ENCODE data around the gene PTGR2. TPM values are rescaled to one million over a fixed set of nuclear protein-coding genes. Genes with fewer than 3 reads are reported as not detected.

The PTGR2 gene
- total and polyA plus RNA-seq, 2 of the 8 experiments (the other 6 are each of a cell fraction or from before 2014, with no cell fraction given) = 6.0 to 17.5 TPM

DNA sequence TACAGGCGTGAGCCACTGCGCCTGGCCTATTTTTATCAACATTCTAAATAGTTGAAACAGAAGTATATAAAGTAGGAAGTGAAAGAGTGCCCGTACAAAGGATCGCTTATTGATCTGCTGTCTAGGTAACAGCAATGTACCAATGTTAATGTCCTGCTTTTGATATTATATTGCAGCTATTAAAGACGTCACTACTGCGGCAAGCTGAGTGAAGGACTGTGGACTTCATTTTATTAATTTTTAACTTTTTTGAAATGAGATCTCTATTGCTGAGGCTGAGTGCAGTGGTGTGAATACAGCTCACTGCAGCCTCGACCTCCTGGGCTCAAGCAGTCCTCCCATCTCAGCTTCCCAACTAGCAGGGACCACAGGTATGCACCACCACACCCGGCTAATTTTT lies 10.8 kb downstream of the PTGR2 start:
- Histone ChIP-seq H2BK20ac (ENCODE audit: low read length) (no peak overlapping the region), H3K36me3 (ENCODE audit: control insufficient read depth in 2 of 4, insufficient read depth in 4 of 4, low read length in 3 of 4) (peaks cover 2 to 31% (median 14%) of the 10 kb centered on the region in 4 experiments; a peak in 6 of 8 replicates), H2BK120ac (replicated peaks; ENCODE audit: low read depth, low read length) (no peak overlapping the region), H2AFZ (ENCODE audit: low read length) (no peak overlapping the region), H2BK5ac (ENCODE audit: low read depth, low read length) (no peak overlapping the region), H4K8ac (ENCODE audit: extremely low read depth, insufficient read depth, low read length) (no peak overlapping the region), H3K4ac (replicated peaks; ENCODE audit: insufficient read length, low read depth, low read length) (no peak overlapping the region), H3K9me3 (ENCODE audit: insufficient read depth in 2 of 2, low read depth in 1 of 2, low read length in 1 of 2) (no peaks in the 10 kb centered on the region), H4K20me1 (replicated peaks in 1 of 2; ENCODE audit: control insufficient read depth in 1 of 2, insufficient read depth in 2 of 2, low read length in 2 of 2) (no peaks in the 10 kb centered on the region), H3K4me2 (ENCODE audit: insufficient read depth in 1 of 2, low read depth in 2 of 2, low read length in 2 of 2) (no peak overlapping the region), H3K56ac (replicated peaks; ENCODE audit: insufficient read length, low read depth, low read length) (no peak overlapping the region), H4K5ac (ENCODE audit: insufficient read length, low read depth, low read length) (no peak overlapping the region), H3K23ac (ENCODE audit: insufficient read length) (no peak overlapping the region), H2BK12ac (ENCODE audit: low read depth, low read length) (no peak overlapping the region), H3K79me2 (ENCODE audit: control insufficient read depth in 1 of 2, insufficient read depth in 2 of 2, low read length in 2 of 2) (no peaks in the 10 kb centered on the region), H2BK15ac (ENCODE audit: low read length) (no peak overlapping the region), H2AK5ac (ENCODE audit: low read depth, low read length) (no peak overlapping the region), H3K4me1 (replicated peaks in 1 of 4; ENCODE audit: control insufficient read depth in 3 of 4, insufficient read depth in 4 of 4, low read length in 3 of 4) (no peaks in the 10 kb centered on the region), H3K18ac (ENCODE audit: extremely low read depth, low read length) (no peak overlapping the region), H3K4me3 (ENCODE audit: extremely low read depth in 1 of 4, insufficient read depth in 2 of 4, low read depth in 3 of 4, low read length in 4 of 4) (no peak overlapping the region), H3K23me2 (ENCODE audit: low read depth, low read length) (no peaks in the 10 kb centered on the region), H3K79me1 (ENCODE audit: low read depth, low read length) (no peaks in the 10 kb centered on the region; the same call in none of the 2 replicates), H4K91ac (replicated peaks; ENCODE audit: insufficient read length, low read length) (no peak overlapping the region), H3K27me3 (replicated peaks in 1 of 4; ENCODE audit: control insufficient read depth in 3 of 4, extremely low read depth in 1 of 4, insufficient read depth in 3 of 4, low read length in 3 of 4) (no peaks in the 10 kb centered on the region), H3K9ac (replicated peaks in 1 of 4; ENCODE audit: extremely low read depth in 1 of 4, low read depth in 3 of 4, low read length in 3 of 4) (no peak overlapping the region), H3K27ac (ENCODE audit: low read depth, low read length) (no peak overlapping the region), H3K14ac (ENCODE audit: insufficient read length) (no peak overlapping the region)
- FAIRE-seq (no peak), DNase-seq (ENCODE audit: low read depth in 1 of 2, low spot score in 2 of 2) (no peak)
- WGBS, 2 experiments (ENCODE audit: extremely low coverage in 1 of 2, insufficient coverage in 1 of 2, insufficient read length in 1 of 2, insufficient replicate concordance in 2 of 2, low coverage in 1 of 2, low lambda C conversion rate in 2 of 2, missing lambda C conversion rate in 1 of 2) = 94% methylated on average over 8 of the region's 8 CpGs; no CpG with 5 or more reads in 1 of the 2 experiments
- CTCF ChIA-PET (ENCODE audit: partially characterized antibody) = no interaction called here
- POLR2A ChIA-PET (ENCODE audit: partially characterized antibody) = interaction anchor here (1.1 to 7.4 kb wide), 3 partner anchors 9 to 23 kb away, joined by 3 to 33 read pairs (median 3); partner anchors contain the start of gene PTGR2
- no peak for TF ChIP-seq CBX5 (IDR thresholded peaks at IDR 0.05; ENCODE audit: low read depth, low read length)
- no peak for TF ChIP-seq ZNF274 (IDR thresholded peaks at IDR 0.05; ENCODE audit: borderline replicate concordance, extremely low read depth, low read length)
- TF ChIP-seq JUND (IDR thresholded peaks at IDR 0.05; ENCODE audit: low read length) = no peak
- no peak for TF ChIP-seq YY1 (IDR thresholded peaks at IDR 0.05; ENCODE audit: low read depth, low read length)
- TF ChIP-seq RNF2 (IDR thresholded peaks at IDR 0.05; ENCODE audit: borderline replicate concordance, low read depth, low read length, missing control alignments, poor library complexity, severe bottlenecking) = no peak
- no peak for TF ChIP-seq EP300 (IDR thresholded peaks at IDR 0.05; ENCODE audit: borderline replicate concordance in 1 of 2, low read depth in 2 of 2, low read length in 2 of 2)
